Measurements from ENCODE around the gene KCNK2.
A peak's percentile ranks its signal among the peaks of the same experiment; 100 is the strongest.

KCNK2 gene, protein sequence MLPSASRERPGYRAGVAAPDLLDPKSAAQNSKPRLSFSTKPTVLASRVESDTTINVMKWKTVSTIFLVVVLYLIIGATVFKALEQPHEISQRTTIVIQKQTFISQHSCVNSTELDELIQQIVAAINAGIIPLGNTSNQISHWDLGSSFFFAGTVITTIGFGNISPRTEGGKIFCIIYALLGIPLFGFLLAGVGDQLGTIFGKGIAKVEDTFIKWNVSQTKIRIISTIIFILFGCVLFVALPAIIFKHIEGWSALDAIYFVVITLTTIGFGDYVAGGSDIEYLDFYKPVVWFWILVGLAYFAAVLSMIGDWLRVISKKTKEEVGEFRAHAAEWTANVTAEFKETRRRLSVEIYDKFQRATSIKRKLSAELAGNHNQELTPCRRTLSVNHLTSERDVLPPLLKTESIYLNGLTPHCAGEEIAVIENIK

GRCh38 chr1:215082532-215083382, at the start of gene KCNK2:
Gene KCNK2, plus strand, starts transcription at chr1:215082737. Its CDS starts 649 bp downstream, at chr1:215083386.
- H3K27me3 Mint-ChIP-seq = peaks cover 58% of the 10 kb centered on the region
- peak within 1 kb of the TSS; percentile 50 to 62 for H3K4me3 Mint-ChIP-seq
- no peak for DNase-seq
- H3K4me1 Mint-ChIP-seq = peaks cover 15% of the 10 kb centered on the region
- peak within 1 kb of the TSS in 1 of 2 donors; percentile 43 for H3K27ac Mint-ChIP-seq
- no peaks in the 10 kb centered on the region for H3K9me3 Mint-ChIP-seq
- peak; percentile 55 for ATAC-seq

- ATAC-seq (no peak), DNase-seq (no peak)
- Mint-ChIP-seq H3K9me3 (no peaks in the 10 kb centered on the region), H3K27ac (no peak overlapping the region), H3K27me3 (peaks cover 11% of the 10 kb centered on the region), H3K4me3 (no peak overlapping the region), H3K4me1 (no peaks in the 10 kb centered on the region)
Measured at GRCh38 chr1:215032911-215033526, 49.5 kb upstream of the KCNK2 start.

DNA sequence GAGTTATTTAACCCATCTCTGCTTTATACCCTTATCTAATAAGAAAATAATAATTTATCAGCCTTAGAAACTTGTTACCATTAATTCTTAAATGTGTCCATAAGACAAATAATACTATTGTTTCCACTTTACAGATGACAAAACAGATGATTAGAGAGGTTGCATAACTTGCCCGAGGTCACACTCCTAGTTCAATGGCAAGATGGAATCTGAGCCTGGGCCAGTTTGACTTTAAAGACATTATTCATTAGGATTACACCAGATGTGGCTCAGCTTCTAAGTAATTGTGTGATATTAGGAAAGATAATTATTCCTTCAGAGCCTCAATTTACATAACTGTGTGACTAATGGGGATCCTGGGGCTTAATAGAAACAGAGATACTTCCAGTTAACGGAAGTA, 42.3 kb upstream of the KCNK2 start:
- H3K27me3 Mint-ChIP-seq = peaks cover 9% of the 10 kb centered on the region
- H3K27ac Mint-ChIP-seq = no peak overlapping the region
- H3K4me3 Mint-ChIP-seq = no peak overlapping the region
- DNase-seq = no peak
- H3K4me1 Mint-ChIP-seq = no peaks in the 10 kb centered on the region
- H3K9me3 Mint-ChIP-seq = peaks cover 0 to 9% of the 10 kb centered on the region in 2 donors
- ATAC-seq = no peak

DNA sequence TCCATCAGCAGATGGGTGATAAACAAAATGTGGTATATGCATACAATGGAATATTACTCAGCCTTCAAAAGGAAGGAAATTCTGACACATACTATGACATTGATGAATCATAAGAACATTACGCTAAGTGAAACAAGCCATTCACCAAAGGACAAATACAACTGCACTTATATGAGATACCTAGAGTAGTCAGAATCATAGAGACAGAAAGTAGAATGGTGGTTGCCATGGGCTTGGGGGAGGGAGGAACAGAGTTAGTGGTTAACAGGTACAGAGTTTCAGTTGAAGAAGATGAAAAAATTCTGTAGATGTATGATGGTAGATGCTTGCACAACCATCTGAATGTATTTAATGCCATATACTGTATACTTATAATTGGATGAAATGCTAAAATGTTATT, 39.1 kb upstream of the KCNK2 start:
- ATAC-seq (peak; percentile 72), DNase-seq (peak in 1 of 2 donors; percentile 9)
- H3K27ac Mint-ChIP-seq = no peak overlapping the region
- no peak overlapping the region for H3K4me3 Mint-ChIP-seq
- peaks cover 0 to 9% of the 10 kb centered on the region in 2 donors for H3K9me3 Mint-ChIP-seq
- H3K27me3 Mint-ChIP-seq = peaks cover 9% of the 10 kb centered on the region
- H3K4me1 Mint-ChIP-seq = no peaks in the 10 kb centered on the region

- H3K9me3 Mint-ChIP-seq = peaks cover 0 to 9% of the 10 kb centered on the region in 2 donors
- no peak for ATAC-seq
- H3K27me3 Mint-ChIP-seq = peaks cover 9% of the 10 kb centered on the region
- H3K4me3 Mint-ChIP-seq = no peak overlapping the region
- no peaks in the 10 kb centered on the region for H3K4me1 Mint-ChIP-seq
- DNase-seq = no peak
- no peak overlapping the region for H3K27ac Mint-ChIP-seq
Measured at GRCh38 chr1:215044151-215044550, 38.4 kb upstream of the KCNK2 start.

- peaks cover 13% of the 10 kb centered on the region for H3K27me3 Mint-ChIP-seq
- H3K4me1 Mint-ChIP-seq = no peaks in the 10 kb centered on the region
- peaks cover 0 to 9% of the 10 kb centered on the region in 2 donors for H3K9me3 Mint-ChIP-seq
- H3K4me3 Mint-ChIP-seq = no peak overlapping the region
- no peak for ATAC-seq
- no peak for DNase-seq
- H3K27ac Mint-ChIP-seq = no peak overlapping the region
Measured at GRCh38 chr1:215045698-215046308, 36.7 kb upstream of the KCNK2 start.

DNA sequence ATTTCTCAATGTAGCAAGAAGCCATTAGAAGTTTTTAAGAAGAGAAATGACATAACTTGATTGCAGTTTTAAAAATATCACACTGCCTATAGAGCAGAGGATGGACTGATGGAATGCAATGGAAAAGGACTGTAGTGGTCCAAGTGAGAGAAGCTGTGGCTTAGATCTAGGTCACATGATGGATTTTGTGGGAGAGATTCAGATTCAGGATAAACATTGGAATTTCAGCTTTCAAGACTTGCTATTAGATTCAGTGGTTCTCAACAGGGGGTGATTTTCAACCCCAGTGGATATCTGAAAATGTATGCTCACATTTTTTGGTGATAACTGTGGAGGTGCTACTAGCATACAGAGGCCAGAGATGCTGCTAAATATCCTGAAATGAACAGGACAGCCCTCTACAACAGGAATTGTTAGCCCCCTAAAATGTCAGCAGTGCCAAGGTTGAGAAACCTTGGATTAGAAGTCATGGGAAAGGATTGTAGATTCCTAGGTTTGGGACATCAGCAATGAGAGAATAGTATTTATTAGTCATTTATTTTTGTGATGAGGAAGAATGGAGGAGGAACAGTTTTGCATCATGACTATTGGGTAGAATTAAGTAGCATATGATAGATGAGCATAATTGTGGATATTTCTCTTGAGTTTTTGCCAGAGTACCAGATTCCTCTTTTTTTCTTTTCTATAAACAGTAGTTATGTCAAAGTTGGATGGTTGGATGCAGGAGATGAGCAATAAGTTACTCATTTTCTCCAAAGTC, 30.1 kb upstream of the KCNK2 start:
- Mint-ChIP-seq H3K4me1 (no peaks in the 10 kb centered on the region), H3K9me3 (peaks cover 0 to 5% of the 10 kb centered on the region in 2 donors), H3K27ac (no peak overlapping the region), H3K27me3 (peaks cover 11% of the 10 kb centered on the region), H3K4me3 (no peak overlapping the region)
- DNase-seq = no peak
- no peak for ATAC-seq

- no peak overlapping the region for H3K27ac Mint-ChIP-seq
- peaks cover 17% of the 10 kb centered on the region for H3K27me3 Mint-ChIP-seq
- no peaks in the 10 kb centered on the region for H3K4me1 Mint-ChIP-seq
- DNase-seq (no peak), ATAC-seq (no peak)
- peaks cover 0 to 5% of the 10 kb centered on the region in 2 donors for H3K9me3 Mint-ChIP-seq
- H3K4me3 Mint-ChIP-seq = no peak overlapping the region
Measured at GRCh38 chr1:215054266-215054665, 28.3 kb upstream of the KCNK2 start.

DNA sequence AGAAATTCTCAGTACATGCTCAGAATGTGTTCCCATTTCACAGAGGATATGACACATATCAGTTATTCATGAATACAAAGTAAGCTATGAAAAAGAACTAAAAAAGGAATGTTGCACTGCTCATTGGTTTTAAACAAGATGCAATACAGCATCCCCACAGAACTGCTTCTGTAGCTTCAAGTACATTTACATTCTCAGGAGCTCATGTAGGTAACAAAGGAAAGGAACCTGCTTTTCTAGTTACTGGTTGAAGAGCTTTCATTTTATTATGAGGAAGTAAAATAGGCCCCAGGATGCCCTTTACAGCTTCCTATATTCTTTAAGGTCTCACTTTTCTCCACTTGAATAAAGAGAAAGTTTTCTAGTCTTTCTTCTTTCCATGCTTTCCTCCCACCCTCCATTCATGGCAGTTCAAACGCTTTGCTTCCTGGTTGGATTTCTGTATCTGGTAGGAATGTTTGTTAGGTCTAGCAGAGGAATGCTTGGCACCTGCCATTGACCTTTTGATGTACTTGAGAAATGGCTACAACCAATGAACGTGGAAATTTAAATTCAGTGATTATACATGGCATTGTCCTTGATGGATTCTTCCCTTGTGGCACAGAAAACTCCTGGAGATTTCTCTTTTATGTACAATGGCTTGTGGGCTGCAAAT, 27.1 kb upstream of the KCNK2 start:
- Mint-ChIP-seq H3K4me3 (no peak overlapping the region), H3K27me3 (peaks cover 12% of the 10 kb centered on the region), H3K27ac (no peak overlapping the region), H3K9me3 (peaks cover 0 to 5% of the 10 kb centered on the region in 2 donors), H3K4me1 (no peaks in the 10 kb centered on the region)
- ATAC-seq = no peak
- DNase-seq = no peak

DNA sequence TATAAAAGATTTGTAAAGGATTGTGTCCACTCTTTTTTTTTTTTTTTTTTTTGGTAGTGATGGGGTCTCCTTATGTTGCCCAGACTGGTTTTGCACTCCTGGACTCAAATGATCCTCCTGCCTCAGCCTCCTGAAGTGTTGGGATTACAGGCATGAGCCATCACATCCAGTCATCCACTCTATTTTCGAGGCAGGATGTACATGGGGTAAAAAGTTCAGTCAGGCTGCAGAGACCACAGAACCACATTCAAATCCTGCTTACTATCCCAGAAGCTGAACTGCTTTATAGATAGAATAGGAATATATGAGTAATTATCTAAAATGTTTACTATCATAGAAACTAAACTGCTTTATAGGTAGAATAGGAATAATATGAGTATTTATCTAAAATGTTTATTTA, 26.0 kb upstream of the KCNK2 start:
- no peaks in the 10 kb centered on the region for H3K4me1 Mint-ChIP-seq
- ATAC-seq (no peak), DNase-seq (no peak)
- H3K27ac Mint-ChIP-seq = no peak overlapping the region
- H3K9me3 Mint-ChIP-seq = peaks cover 0 to 5% of the 10 kb centered on the region in 2 donors
- H3K4me3 Mint-ChIP-seq = no peak overlapping the region
- H3K27me3 Mint-ChIP-seq = peaks cover 6% of the 10 kb centered on the region

DNA sequence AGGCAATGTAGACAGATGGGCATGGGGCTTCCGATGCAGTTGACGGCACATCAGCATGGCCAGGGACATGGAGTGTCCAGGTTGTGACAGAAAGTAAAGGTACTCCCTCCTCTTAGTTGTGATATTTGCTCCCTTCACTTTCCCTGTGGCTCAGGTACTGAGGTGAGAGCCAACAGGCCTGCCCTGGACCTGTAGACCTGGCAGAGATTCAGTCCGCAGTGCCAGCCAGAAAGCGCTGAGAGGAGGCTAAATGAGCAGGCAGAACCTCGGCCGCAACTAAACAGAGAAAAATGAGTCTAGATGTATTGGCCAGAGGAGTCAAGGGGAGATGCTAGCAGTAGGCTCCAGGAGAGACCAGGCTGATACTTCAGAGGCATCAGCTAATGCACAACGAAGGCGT, 22.6 kb upstream of the KCNK2 start:
- Mint-ChIP-seq H3K27ac (no peak overlapping the region), H3K9me3 (no peaks in the 10 kb centered on the region), H3K4me1 (no peaks in the 10 kb centered on the region), H3K27me3 (peaks cover 15% of the 10 kb centered on the region), H3K4me3 (no peak overlapping the region)
- DNase-seq (no peak), ATAC-seq (no peak)

- no peaks in the 10 kb centered on the region for H3K4me1 Mint-ChIP-seq
- no peak overlapping the region for H3K27ac Mint-ChIP-seq
- no peak for DNase-seq
- no peak overlapping the region for H3K4me3 Mint-ChIP-seq
- no peaks in the 10 kb centered on the region for H3K9me3 Mint-ChIP-seq
- H3K27me3 Mint-ChIP-seq = peaks cover 9% of the 10 kb centered on the region
- ATAC-seq = no peak
Measured at GRCh38 chr1:215064327-215064726, 18.2 kb upstream of the KCNK2 start.

GRCh38 chr1:215071078-215071477, 11.5 kb upstream of the KCNK2 start:
- Mint-ChIP-seq H3K27ac (no peak overlapping the region), H3K4me3 (no peak overlapping the region), H3K4me1 (no peaks in the 10 kb centered on the region), H3K9me3 (peaks cover 0 to 6% of the 10 kb centered on the region in 2 donors), H3K27me3 (peaks cover 8% of the 10 kb centered on the region)
- DNase-seq (no peak), ATAC-seq (no peak)

DNA sequence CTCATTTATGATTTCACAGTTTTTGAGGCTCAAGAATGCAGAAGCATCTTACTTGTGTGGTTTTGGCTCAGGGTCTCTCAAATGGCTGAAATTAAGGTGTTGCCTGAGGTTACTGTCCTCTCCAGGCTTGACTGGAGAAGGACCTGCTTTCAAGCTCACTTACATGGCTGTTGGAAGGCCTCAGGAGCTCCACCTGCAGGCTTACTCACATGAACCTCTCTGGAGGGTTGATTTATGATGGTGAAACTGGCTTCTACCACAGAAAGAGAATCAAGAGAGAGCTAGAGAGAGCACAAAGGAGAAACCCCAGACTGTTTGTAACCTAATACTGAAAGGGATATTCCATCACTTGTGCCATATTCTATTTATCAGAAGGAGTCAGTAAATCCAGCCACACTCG, 6.2 kb upstream of the KCNK2 start:
- peaks cover 22% of the 10 kb centered on the region for H3K27me3 Mint-ChIP-seq
- no peak overlapping the region for H3K4me3 Mint-ChIP-seq
- no peaks in the 10 kb centered on the region for H3K4me1 Mint-ChIP-seq
- H3K27ac Mint-ChIP-seq = no peak overlapping the region
- DNase-seq (no peak), ATAC-seq (peak; percentile 37)
- H3K9me3 Mint-ChIP-seq = no peaks in the 10 kb centered on the region

Data from stimulated activated naive CD8-positive, alpha-beta T cell treated with anti-CD3 and anti-CD28 coated beads, Interleukin-15, amount 100 ng/mL, for 72 hours (primary cell).